ENCODE results near the gene VTA1. TPM values are rescaled to one million over a fixed set of nuclear protein-coding genes. Genes with fewer than 3 reads are reported as not detected.
"Not testable (repeated sequence)": the region's sequence is repeated elsewhere in the genome, so short reads cannot be mapped to it uniquely, and the experiment has no call there.

The VTA1 gene
- total RNA-seq, 1 donor from 2014 or later: 54.4 TPM

- DNase-seq (ENCODE audit: low read depth): peak; percentile 64
- H3K27me3 ChIP-seq (ENCODE audit: control insufficient read depth, insufficient read depth, low read length); H3K36me3 ChIP-seq (ENCODE audit: control insufficient read depth, insufficient read depth, low read length); H3K4me3 ChIP-seq (ENCODE audit: low read depth, low read length): not testable (repeated sequence)
- peak; percentile 57 for TF ChIP-seq CTCF (IDR thresholded peaks at IDR 0.05; ENCODE audit: insufficient read depth, low read length, poor library complexity, severe bottlenecking)
These were observed 85.4 kb downstream of the VTA1 start for GRCh38 chr6:142232206-142233044.

- no peaks in the 10 kb centered on the region for H3K27me3 ChIP-seq (ENCODE audit: control insufficient read depth, insufficient read depth, low read length)
- no peak for TF ChIP-seq CTCF (IDR thresholded peaks at IDR 0.05; ENCODE audit: insufficient read depth, low read length, poor library complexity, severe bottlenecking)
- DNase-seq (ENCODE audit: low read depth): no peak
- H3K36me3 ChIP-seq (ENCODE audit: control insufficient read depth, insufficient read depth, low read length): no peaks in the 10 kb centered on the region
- no peak overlapping the region for H3K4me3 ChIP-seq (ENCODE audit: low read depth, low read length)
These were observed 87.1 kb downstream of the VTA1 start for GRCh38 chr6:142233945-142234682.

GRCh38 chr6:142235272-142235671, 88.2 kb downstream of the VTA1 start:
- Histone ChIP-seq H3K36me3 (ENCODE audit: control insufficient read depth, insufficient read depth, low read length) (no peaks in the 10 kb centered on the region), H3K4me3 (ENCODE audit: low read depth, low read length) (no peak overlapping the region), H3K27me3 (ENCODE audit: control insufficient read depth, insufficient read depth, low read length) (no peaks in the 10 kb centered on the region)
- no peak for DNase-seq (ENCODE audit: low read depth)
- TF ChIP-seq CTCF (IDR thresholded peaks at IDR 0.05; ENCODE audit: insufficient read depth, low read length, poor library complexity, severe bottlenecking): no peak

- no peak overlapping the region for H3K4me3 ChIP-seq (ENCODE audit: low read depth, low read length)
- no peaks in the 10 kb centered on the region for H3K27me3 ChIP-seq (ENCODE audit: control insufficient read depth, insufficient read depth, low read length)
- H3K36me3 ChIP-seq (ENCODE audit: control insufficient read depth, insufficient read depth, low read length): no peaks in the 10 kb centered on the region
- DNase-seq (ENCODE audit: low read depth): no peak
- no peak for TF ChIP-seq CTCF (IDR thresholded peaks at IDR 0.05; ENCODE audit: insufficient read depth, low read length, poor library complexity, severe bottlenecking)
These were observed 88.7 kb downstream of the VTA1 start for GRCh38 chr6:142235791-142236190.

- no peaks in the 10 kb centered on the region for H3K36me3 ChIP-seq (ENCODE audit: control insufficient read depth, insufficient read depth, low read length)
- H3K4me3 ChIP-seq (ENCODE audit: low read depth, low read length): no peak overlapping the region
- no peak for DNase-seq (ENCODE audit: low read depth)
- no peak for TF ChIP-seq CTCF (IDR thresholded peaks at IDR 0.05; ENCODE audit: insufficient read depth, low read length, poor library complexity, severe bottlenecking)
- H3K27me3 ChIP-seq (ENCODE audit: control insufficient read depth, insufficient read depth, low read length): no peaks in the 10 kb centered on the region
These were observed 89.6 kb downstream of the VTA1 start for GRCh38 chr6:142236691-142237090.

All from kidney epithelial cell (primary cell).